ENCODE data around the gene VAV1. TPM values are rescaled to one million over a fixed set of nuclear protein-coding genes. Genes with fewer than 3 reads are reported as not detected.
"Not testable (repeated sequence)": the region's sequence is repeated elsewhere in the genome, so short reads cannot be mapped to it uniquely, and the experiment has no call there.

The VAV1 gene
- total and polyA plus RNA-seq, 4 donors: 0.60 to 13.3 (median 4.1) TPM

DNA sequence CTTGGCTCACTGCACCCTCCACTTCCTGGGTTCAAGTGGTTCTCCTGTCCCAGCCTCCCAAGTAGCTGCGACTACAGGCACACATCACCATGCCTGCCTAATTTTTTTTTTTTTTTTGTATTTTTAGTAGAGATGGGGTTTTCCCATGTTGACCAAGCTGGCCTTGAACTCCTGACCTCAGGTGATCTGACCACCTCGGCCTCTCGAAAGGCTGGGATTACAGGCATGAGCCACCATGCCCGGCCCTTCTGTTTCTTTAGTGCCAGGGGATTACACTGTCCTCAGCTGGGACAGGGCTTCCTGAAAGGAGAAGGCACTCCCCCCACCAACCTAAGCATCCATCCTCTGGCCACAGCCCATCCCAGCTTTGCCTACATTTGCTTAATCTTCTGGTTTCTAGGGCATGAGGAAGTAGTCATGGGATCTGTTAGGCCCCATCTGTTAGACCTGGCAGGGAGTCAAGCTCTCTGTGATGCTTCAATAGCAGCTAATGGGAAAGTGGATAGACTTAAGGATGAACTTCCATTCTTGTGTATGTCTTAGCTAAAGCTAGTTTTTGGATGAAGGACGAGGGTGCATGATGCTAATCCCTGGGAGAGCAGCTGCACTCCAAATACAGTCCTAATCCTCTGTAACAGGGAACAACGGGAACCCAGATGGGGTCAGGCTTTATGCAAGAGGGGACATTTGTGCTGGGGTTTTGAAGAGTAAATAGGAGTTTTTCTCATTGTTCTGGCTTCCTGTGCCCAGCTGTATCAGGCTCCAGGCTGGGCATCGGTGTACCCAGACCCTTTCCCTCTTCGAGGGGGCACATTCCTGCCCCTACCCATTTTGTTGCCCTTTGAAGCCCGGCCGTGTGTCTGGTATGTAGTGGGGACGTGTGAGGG is 2.6 kb downstream of the VAV1 start:
- Histone ChIP-seq H3K9ac (ENCODE audit: low read depth in 1 of 2, low read length in 2 of 2) (no peak overlapping the region), H3K27me3 (ENCODE audit: control insufficient read depth in 4 of 4, insufficient read depth in 4 of 4, low read length in 3 of 4) (no peaks in the 10 kb centered on the region), H3K27ac (ENCODE audit: low read depth in 1 of 2, low read length in 2 of 2) (no peak overlapping the region), H3K4me3 (ENCODE audit: low read depth in 1 of 3, low read length in 3 of 3) (no peak overlapping the region), H3K9me3 (ENCODE audit: control insufficient read depth in 4 of 4, low read length in 3 of 4) (no peaks in the 10 kb centered on the region), H3K36me3 (ENCODE audit: control insufficient read depth in 4 of 4, insufficient read depth in 3 of 4, low read depth in 1 of 4, low read length in 3 of 4) (no peaks in the 10 kb centered on the region), H3K4me1 (ENCODE audit: control insufficient read depth in 4 of 4, insufficient read depth in 4 of 4, low read length in 3 of 4) (peaks cover 0 to 3% (median 0%) of the 10 kb centered on the region in 4 donors)
- DNase-seq (ENCODE audit: low spot score): no peak
- 63% methylated on average over 11 of the region's 11 CpGs for WGBS
- TF ChIP-seq, protein P1, sequence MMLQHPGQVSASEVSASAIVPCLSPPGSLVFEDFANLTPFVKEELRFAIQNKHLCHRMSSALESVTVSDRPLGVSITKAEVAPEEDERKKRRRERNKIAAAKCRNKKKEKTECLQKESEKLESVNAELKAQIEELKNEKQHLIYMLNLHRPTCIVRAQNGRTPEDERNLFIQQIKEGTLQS (IDR thresholded peaks at IDR 0.05): no peak
- TF ChIP-seq RAD21 (IDR thresholded peaks at IDR 0.05) (no peak), RXRA (IDR thresholded peaks at IDR 0.05) (no peak), REST (IDR thresholded peaks at IDR 0.05) (no peak), TAF1 (conservative IDR thresholded peaks at IDR 0.05) (no peak), FOXA2 (IDR thresholded peaks at IDR 0.05) (no peak), HNF4A (conservative IDR thresholded peaks at IDR 0.05) (no peak), MAX (IDR thresholded peaks at IDR 0.05) (no peak)

GRCh38 chr19:6776045-6776444 is 3.5 kb downstream of the VAV1 start:
- not testable (repeated sequence) for H3K9ac ChIP-seq (ENCODE audit: low read depth in 1 of 2, low read length in 2 of 2); H3K4me1 ChIP-seq (ENCODE audit: control insufficient read depth in 4 of 4, insufficient read depth in 4 of 4, low read length in 3 of 4); H3K36me3 ChIP-seq (ENCODE audit: control insufficient read depth in 4 of 4, insufficient read depth in 3 of 4, low read depth in 1 of 4, low read length in 3 of 4); H3K27me3 ChIP-seq (ENCODE audit: control insufficient read depth in 4 of 4, insufficient read depth in 4 of 4, low read length in 3 of 4); H3K9me3 ChIP-seq (ENCODE audit: control insufficient read depth in 4 of 4, low read length in 3 of 4); H3K27ac ChIP-seq (ENCODE audit: low read depth in 1 of 2, low read length in 2 of 2); H3K4me3 ChIP-seq (ENCODE audit: low read depth in 1 of 3, low read length in 3 of 3); DNase-seq (ENCODE audit: low spot score)

DNA sequence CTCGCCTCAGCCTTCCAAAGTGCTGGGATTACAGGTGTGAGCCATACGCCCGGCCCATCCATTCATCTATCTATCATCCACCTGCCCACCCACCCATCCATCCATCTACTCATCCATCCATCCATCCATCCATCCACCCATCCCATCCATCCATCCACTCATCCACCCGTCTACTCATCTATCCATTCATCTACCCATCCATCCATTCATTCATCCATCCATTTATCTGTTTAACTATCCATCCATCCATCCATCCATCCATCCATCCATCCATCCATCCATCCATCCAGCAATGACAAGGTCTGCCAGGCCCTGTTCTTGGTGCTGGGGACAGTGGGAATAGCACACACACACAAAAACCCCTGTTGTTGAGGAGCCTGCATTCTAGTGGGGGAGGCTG is 4.5 kb downstream of the VAV1 start:
- H3K36me3 ChIP-seq (ENCODE audit: control insufficient read depth in 4 of 4, insufficient read depth in 3 of 4, low read depth in 1 of 4, low read length in 3 of 4): no peaks in the 10 kb centered on the region
- no peak overlapping the region for H3K9ac ChIP-seq (ENCODE audit: low read depth in 1 of 2, low read length in 2 of 2)
- no peaks in the 10 kb centered on the region for H3K9me3 ChIP-seq (ENCODE audit: control insufficient read depth in 4 of 4, low read length in 3 of 4)
- peaks cover 0 to 3% (median 0%) of the 10 kb centered on the region in 4 donors for H3K4me1 ChIP-seq (ENCODE audit: control insufficient read depth in 4 of 4, insufficient read depth in 4 of 4, low read length in 3 of 4)
- 85% methylated on average over 4 of the region's 4 CpGs for WGBS
- no peak for DNase-seq (ENCODE audit: low spot score)
- H3K4me3 ChIP-seq (ENCODE audit: low read depth in 1 of 3, low read length in 3 of 3): no peak overlapping the region
- no peaks in the 10 kb centered on the region for H3K27me3 ChIP-seq (ENCODE audit: control insufficient read depth in 4 of 4, insufficient read depth in 4 of 4, low read length in 3 of 4)
- H3K27ac ChIP-seq (ENCODE audit: low read depth in 1 of 2, low read length in 2 of 2): no peak overlapping the region
- no peak for TF ChIP-seq GABPA (IDR thresholded peaks at IDR 0.05 in 1 of 2, conservative IDR thresholded peaks at IDR 0.05 in 1 of 2)
- TF ChIP-seq, protein P1 (IDR thresholded peaks at IDR 0.05): no peak
- TF ChIP-seq ZBTB33 (IDR thresholded peaks at IDR 0.05): no peak
- no peak for TF ChIP-seq RAD21 (IDR thresholded peaks at IDR 0.05)
- no peak for TF ChIP-seq REST (IDR thresholded peaks at IDR 0.05)
- TF ChIP-seq JUND (IDR thresholded peaks at IDR 0.05): no peak
- TF ChIP-seq FOXA2 (IDR thresholded peaks at IDR 0.05): no peak
- TF ChIP-seq TAF1 (conservative IDR thresholded peaks at IDR 0.05): no peak
- TF ChIP-seq CTCF (IDR thresholded peaks at IDR 0.05; ENCODE audit: low read depth, low read length, missing input control): no peak
- no peak for TF ChIP-seq HNF4A (conservative IDR thresholded peaks at IDR 0.05)
- no peak for TF ChIP-seq MAX (IDR thresholded peaks at IDR 0.05)
